GM12801 (cell line): ENCODE results near the gene NXN.

Source experiments
- TF ChIP-seq, protein P1 (sequence below): IDR thresholded peaks from one replicate; pipeline ENCODE4 v1.5.1; 2011; ENCODE audit warnings: control low read depth; ENCODE audit not compliant: insufficient read length; ENCODE audit errors: extremely low read depth

Gene NXN

DNA sequence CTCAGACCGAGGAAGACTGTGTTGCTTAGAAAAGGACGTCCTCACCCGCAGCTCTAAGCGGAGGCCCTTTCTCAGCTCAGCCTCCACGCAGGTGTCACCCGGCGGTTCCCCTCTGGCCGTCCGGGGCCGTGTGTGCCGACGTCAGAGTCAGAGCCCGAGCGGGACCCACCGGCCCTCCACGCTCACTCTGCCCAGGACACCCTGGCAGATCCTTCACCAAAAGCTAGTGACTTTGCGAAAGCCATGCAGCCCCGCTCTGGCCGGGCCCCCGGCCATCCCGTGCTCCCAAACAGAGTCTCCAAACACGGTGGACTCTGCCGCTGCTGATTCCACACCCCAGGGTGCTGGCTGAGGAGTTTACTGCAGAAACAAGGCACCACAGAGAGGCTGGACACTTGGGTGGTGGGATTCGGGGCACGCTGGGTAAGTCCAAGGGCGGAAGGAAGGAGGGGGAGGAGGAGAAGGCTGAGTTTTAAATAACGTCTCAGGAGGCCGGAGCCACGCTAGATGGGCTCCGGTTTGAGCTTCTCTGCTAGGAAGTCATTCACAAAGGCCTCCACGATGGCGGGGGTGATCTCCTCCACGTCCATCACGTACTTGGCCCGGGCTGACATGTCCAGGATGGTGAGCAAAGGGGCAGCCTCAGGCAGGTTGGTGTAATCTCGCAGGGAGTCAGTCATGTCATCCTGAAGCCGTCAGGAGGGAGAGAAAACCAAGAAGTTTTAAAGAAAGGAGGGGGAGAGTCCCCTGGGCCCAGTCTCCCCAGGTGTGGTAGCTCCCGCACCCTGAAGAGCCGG, 178.9 kb downstream of the NXN start:
- TF ChIP-seq, protein P1, sequence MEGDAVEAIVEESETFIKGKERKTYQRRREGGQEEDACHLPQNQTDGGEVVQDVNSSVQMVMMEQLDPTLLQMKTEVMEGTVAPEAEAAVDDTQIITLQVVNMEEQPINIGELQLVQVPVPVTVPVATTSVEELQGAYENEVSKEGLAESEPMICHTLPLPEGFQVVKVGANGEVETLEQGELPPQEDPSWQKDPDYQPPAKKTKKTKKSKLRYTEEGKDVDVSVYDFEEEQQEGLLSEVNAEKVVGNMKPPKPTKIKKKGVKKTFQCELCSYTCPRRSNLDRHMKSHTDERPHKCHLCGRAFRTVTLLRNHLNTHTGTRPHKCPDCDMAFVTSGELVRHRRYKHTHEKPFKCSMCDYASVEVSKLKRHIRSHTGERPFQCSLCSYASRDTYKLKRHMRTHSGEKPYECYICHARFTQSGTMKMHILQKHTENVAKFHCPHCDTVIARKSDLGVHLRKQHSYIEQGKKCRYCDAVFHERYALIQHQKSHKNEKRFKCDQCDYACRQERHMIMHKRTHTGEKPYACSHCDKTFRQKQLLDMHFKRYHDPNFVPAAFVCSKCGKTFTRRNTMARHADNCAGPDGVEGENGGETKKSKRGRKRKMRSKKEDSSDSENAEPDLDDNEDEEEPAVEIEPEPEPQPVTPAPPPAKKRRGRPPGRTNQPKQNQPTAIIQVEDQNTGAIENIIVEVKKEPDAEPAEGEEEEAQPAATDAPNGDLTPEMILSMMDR, result no peak

DNA sequence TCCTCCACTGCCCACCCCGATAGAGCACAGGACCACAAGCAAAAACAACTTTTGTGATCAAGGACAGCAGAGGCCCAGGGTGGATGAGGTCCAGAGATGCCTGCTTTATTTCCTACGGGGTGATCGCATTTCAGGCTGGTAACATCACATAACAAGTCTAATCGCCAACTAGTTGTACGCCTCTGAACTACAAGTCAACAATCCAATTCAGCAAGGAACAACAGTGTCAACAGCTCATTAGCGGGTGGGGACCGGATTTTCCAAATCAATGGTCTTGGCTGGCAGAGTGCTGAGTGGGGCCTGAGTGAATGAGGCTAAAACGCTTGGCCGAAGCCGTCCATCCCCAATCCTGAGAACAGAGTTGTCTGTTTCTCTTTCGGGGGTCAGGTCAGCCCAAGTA, 180.3 kb downstream of the NXN start:
- TF ChIP-seq, protein P1, result no peak

DNA sequence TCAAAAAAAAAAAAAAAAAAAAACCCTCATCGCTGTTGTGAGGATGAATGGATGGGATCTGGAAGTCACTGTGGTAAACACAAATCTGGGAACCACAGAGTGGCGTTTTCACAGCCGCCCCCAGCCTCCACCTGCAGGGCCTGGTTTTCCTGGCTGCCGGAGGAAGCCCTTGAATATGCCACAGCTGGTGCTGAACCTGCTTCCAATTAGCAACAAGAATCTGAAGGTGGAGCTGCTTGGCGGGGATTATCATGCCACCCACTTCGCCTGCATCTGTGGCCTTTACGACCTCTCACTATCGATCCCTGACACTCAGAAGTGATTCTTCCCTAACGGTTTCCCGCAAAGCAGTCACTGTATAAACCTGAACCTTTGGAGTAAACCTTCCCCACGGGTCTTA, 181.3 kb downstream of the NXN start:
- TF ChIP-seq, protein P1, result no peak

DNA sequence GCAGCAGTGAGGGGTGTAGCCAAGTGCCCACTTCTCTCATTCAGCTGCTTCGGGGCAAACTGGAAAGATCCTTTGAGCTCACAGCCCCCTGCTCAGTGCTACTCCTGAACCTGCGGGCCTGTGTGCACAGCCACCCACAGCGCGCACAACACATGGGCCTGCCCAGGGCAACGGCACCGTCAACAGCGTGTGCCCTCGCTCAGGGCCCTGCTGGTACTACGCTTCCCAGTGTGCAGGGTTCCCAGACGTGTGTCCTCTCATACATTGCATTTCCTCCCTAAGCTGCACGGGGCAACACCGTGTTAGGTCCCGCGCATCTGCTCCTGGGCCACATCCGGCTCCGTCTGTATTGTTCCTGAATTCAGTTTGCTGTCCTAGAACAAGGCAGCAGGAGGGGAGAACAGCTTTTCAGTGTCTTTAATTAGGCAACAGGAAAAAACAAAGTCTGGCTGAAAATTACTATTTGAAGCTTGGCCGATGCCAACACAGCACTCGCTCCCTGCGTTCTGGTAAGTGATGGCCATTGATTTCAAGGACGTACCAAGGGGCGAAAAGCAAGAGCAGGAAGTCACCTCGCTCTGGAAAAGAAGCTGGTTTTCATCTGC, 182.2 kb downstream of the NXN start:
- TF ChIP-seq, protein P1, result no peak

DNA sequence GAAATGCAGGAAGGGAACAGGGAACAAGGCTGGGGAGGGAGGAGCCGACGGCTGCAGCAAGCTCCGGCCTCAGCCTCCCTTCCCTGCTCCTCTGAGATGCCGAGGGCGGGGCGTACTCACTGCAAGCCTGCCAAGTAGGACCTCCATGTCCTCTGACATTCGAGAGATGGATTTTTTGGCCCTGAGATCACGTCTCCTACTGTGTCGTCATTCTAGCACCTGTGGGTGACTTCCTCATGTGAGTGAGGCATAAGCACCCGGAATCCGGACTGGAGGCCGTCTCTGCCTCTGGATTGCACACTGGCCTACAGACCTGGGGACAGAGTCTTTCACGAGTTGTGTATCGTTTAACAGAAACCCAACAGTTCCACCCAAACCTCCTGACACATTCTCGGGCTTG, 183.0 kb downstream of the NXN start:
- TF ChIP-seq, protein P1, result no peak

DNA sequence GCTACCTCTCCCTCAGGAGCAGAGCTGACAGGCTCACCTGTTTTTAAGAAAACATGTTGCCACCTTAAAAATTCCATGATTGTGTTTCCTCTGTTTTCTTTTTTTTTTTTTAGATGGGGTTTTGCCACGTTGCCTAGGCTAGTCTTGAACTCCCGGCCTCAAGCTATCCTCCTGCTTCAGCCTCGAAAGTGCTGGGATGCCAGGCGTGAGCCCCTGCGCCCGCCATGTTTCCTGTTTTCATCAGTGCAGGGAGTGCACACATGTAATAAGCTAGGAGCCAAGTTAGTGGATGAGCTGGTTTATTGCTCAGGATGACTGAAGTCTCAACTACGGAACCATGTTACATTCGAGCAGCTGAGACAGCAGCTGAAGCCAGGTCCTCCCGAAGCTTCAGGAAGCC, 183.9 kb downstream of the NXN start:
- TF ChIP-seq, protein P1, result no peak

DNA sequence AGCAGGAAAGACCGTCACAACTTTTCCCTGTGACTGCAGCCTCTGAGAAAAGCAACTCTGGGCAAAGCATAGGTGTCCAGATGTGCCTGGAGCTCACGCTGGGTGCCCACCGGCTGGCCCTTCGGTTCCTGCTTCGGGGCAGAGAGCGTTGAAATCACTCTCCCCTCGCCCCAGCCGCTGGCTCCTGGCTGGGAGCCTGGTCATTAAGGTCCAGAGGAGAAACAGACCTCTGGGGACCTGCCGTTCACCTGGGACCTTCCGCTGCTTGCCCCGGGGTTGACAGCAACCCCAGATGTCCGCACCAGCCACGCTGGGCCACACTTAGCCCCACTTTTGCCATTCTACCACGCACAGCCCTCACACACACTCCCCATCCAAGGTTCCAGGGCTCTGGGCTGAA, 184.3 kb downstream of the NXN start:
- TF ChIP-seq, protein P1, result no peak
